ENCODE results near the gene LIME1.

DNA sequence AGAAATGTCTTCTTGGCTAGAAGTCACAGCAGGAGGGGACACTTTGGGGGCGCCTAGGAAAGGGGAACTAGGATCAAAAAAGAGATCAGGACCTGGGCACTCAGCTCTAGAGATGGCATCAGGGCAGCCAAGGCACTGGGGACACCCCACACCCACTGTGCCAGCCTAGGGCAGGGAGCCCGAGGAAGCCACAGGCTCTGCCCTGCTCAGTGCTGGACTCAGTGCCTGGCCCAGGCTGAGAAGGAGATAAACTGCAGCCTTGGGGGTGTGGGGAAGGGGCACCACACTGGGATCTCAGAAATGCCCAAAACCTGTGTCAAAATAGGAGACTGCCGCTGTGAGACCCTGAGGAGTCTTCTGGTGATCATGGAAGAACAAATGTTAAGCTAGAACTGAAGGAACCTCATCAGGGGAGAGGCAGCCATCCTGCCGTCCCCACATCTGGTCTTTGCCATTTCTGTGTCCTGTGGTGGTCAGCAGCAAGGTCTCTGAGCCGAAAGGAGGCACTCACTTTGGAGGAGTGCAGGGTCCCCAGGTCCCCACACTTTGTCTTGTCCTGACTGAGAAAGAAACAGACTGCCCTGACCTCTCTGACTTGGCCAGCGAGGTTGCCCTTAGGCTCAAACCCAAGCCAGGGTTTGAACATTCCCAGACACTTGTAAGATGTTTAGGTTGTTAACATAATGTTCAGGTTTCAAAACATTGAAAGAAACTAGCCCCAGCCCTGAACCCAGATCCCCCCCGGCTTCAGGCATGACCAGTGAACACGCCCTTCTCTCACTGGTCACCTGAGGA, 31.0 kb upstream of the LIME1 start:
- TF ChIP-seq, protein P1, sequence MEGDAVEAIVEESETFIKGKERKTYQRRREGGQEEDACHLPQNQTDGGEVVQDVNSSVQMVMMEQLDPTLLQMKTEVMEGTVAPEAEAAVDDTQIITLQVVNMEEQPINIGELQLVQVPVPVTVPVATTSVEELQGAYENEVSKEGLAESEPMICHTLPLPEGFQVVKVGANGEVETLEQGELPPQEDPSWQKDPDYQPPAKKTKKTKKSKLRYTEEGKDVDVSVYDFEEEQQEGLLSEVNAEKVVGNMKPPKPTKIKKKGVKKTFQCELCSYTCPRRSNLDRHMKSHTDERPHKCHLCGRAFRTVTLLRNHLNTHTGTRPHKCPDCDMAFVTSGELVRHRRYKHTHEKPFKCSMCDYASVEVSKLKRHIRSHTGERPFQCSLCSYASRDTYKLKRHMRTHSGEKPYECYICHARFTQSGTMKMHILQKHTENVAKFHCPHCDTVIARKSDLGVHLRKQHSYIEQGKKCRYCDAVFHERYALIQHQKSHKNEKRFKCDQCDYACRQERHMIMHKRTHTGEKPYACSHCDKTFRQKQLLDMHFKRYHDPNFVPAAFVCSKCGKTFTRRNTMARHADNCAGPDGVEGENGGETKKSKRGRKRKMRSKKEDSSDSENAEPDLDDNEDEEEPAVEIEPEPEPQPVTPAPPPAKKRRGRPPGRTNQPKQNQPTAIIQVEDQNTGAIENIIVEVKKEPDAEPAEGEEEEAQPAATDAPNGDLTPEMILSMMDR (IDR thresholded peaks at IDR 0.05): no peak
- no peak for TF ChIP-seq POLR2A (IDR thresholded peaks at IDR 0.05)
